GM21619 (cell line): ENCODE measurements around the gene UBE2L3.
"Not testable (repeated sequence)": the region's sequence is repeated elsewhere in the genome, so short reads cannot be mapped to it uniquely, and the experiment has no call there.

Experiments
- ATAC-seq: cut with Tn5 transposase; IDR thresholded peaks from one replicate; pipeline ENCODE4 v1.9.1; 2021; ENCODE audit not compliant: unreplicated experiment

Gene UBE2L3

GRCh38 chr22:21599053-21599893 is 31.8 kb downstream of the UBE2L3 start:
- no peak for ATAC-seq

- ATAC-seq = no peak
These were observed 35.1 kb downstream of the UBE2L3 start for GRCh38 chr22:21602579-21602978.

GRCh38 chr22:21603973-21604372 is 36.5 kb downstream of the UBE2L3 start:
- ATAC-seq = no peak

- ATAC-seq = no peak
These were observed 38.5 kb downstream of the UBE2L3 start for GRCh38 chr22:21605887-21606564.

GRCh38 chr22:21606775-21607174 is 39.3 kb downstream of the UBE2L3 start:
- ATAC-seq = no peak

- not testable (repeated sequence) for ATAC-seq
These were observed 42.1 kb downstream of the UBE2L3 start for GRCh38 chr22:21609556-21610157.

- no peak for ATAC-seq
These were observed 43.9 kb downstream of the UBE2L3 start for GRCh38 chr22:21611210-21611977.

GRCh38 chr22:21612858-21613257 is 45.3 kb downstream of the UBE2L3 start:
- no peak for ATAC-seq

- ATAC-seq = no peak
These were observed 46.2 kb downstream of the UBE2L3 start for GRCh38 chr22:21613553-21614233.

- ATAC-seq = no peak
These were observed 48.2 kb downstream of the UBE2L3 start for GRCh38 chr22:21615731-21616130.

GRCh38 chr22:21617337-21617736 is 49.8 kb downstream of the UBE2L3 start:
- ATAC-seq = not testable (repeated sequence)

GRCh38 chr22:21621025-21621424 is 53.5 kb downstream of the UBE2L3 start:
- ATAC-seq = no peak

GRCh38 chr22:21622011-21622918 is 54.8 kb downstream of the UBE2L3 start:
- ATAC-seq = no peak

GRCh38 chr22:21622919-21623647 is 55.6 kb downstream of the UBE2L3 start:
- no peak for ATAC-seq

- no peak for ATAC-seq
These were observed 56.1 kb downstream of the UBE2L3 start for GRCh38 chr22:21623648-21623970.

GRCh38 chr22:21624120-21624879 is 56.8 kb downstream of the UBE2L3 start:
- no peak for ATAC-seq

GRCh38 chr22:21624880-21625791 is 57.6 kb downstream of the UBE2L3 start:
- ATAC-seq = no peak
